Brain pericyte (primary cell): ENCODE data around the gene METAP1.
"Not testable (repeated sequence)": the region's sequence is repeated elsewhere in the genome, so short reads cannot be mapped to it uniquely, and the experiment has no call there.

Experiments used
- DNase-seq: peaks from one replicate; pipeline ENCODE4 v3.0.0-alpha.2; 2012; ENCODE audit warnings: low read depth, low spot score

METAP1 gene

GRCh38 chr4:99099311-99099710 is 103.8 kb downstream of the METAP1 start:
- no peak for DNase-seq

DNA sequence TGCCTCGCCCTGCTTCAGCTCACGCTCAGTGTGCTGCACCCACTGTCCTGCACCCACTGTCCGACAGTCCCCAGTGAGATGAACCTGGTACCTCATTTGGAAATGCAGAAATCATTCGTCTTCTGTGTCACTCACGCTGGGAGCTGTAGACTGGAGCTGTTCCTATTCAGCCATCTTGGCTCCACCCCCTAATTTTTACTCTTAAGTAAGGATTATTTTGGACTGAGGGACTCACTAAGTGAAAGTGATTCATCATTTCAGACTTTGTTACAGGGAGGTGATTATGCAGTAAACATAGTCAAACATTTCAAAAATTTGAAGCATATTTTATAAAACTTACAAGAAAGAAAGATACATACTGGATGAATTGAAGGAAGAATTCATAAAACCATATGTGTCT is 104.3 kb downstream of the METAP1 start:
- not testable (repeated sequence) for DNase-seq

- DNase-seq, result no peak
Observed at GRCh38 chr4:99100876-99101275, 105.4 kb downstream of the METAP1 start.

DNA sequence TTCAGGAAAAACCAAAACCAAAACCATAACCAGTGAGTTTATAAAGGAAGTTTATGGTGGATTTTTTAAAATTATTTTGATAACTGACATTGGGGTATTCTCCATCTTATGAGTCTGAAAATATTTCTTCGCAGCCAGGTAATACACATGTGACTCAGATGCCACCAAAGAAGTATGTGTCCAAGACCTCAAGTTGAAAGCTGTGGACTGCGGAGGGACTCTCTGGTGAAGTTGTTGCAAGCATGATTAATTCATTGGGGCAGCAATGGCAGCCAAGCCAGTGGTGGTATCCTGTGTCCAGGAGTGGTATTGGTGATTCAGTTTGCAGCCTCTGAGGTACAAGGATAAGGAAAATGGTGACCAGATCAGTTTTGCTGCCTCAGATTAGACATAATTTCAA is 107.1 kb downstream of the METAP1 start:
- DNase-seq, result no peak

GRCh38 chr4:99103166-99103565 is 107.6 kb downstream of the METAP1 start:
- no peak for DNase-seq

DNA sequence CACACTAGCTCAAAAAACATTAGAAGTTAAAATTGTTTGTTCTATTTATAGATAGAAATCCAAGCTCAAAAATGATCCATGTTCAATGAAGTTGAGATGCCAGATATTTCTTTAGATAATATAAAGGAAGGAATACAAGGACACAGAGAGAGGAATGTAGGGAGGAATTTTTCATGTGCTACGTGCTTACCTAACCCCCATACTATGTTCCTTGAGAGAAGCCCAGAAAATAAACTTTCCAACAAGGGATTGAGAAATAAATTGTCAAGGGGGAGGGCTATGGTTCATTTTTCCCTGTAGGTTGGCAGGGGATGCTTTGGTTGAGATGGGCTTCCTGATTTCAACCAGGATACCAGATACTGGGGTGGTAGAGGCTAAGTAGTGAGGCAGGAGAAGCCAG is 108.6 kb downstream of the METAP1 start:
- DNase-seq, result no peak

DNA sequence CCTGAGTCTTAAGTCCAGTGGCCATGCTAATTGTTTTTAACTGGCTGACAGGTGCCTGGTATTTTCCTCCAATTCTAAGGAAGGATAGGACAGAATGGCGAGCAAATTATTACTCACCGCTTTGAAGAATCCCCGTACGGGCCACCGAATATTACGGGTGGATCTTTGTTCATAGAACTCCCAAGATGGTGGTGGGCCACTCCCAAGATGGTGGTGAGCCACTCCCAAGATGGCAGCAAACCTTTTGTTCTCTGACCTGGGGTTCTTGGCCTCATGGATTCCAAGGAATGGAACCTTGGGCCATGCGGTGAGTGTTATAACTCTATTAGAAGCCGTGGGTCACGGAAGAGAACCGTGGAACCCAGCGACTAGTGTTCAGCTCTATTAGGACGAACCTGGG is 113.8 kb downstream of the METAP1 start:
- DNase-seq, result not testable (repeated sequence)
